Measurements from ENCODE around the gene OR10G8. TPM values are rescaled to one million over a fixed set of nuclear protein-coding genes. Genes with fewer than 3 reads are reported as not detected.

The OR10G8 gene
- total RNA-seq, 3 donors from 2014 or later, result not detected

DNA sequence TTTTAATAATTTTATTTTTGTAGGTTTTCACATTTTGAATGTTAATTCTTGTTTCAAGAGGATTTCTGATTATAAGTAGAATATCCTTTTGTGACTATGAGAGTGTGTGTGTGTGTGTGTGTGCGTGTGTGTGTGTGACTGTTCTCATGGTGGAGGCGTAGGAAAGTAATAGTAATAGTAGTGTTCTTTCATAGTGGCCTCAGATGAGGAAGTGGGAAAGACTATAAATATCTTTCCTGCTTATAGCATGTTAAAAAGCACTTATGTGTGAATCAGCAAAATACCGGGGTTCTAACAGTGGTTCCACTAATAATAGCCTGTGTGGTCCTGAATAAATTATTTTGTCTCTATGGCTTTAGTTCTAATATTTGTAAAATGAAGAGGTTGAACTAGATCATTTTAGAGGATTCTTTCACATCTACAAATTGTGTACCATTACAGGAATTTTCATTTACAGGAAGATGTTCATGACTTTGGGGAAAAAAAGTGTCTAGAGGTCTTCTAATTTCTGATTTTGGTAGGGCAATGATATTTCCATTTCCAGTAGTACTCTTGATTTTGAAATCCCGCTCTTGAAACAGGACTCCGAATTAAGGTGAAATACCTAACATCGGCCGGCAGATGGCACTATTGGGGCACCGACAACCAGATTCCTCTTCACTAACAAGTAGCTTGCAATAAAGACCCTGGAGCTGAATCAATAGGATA, 44.5 kb downstream of the OR10G8 start:
- Mint-ChIP-seq H3K36me3 (ENCODE audit: insufficient read depth) (no peaks in the 10 kb centered on the region), H3K9me3 (no peaks in the 10 kb centered on the region), H3K4me1 (ENCODE audit: low read depth) (peaks cover 12% of the 10 kb centered on the region), H3K27me3 (ENCODE audit: low read depth) (peaks cover 38% of the 10 kb centered on the region), H3K4me3 (peak overlapping the region; percentile 17)
- DNase-seq (peak; percentile 48), ATAC-seq (no peak)

DNA sequence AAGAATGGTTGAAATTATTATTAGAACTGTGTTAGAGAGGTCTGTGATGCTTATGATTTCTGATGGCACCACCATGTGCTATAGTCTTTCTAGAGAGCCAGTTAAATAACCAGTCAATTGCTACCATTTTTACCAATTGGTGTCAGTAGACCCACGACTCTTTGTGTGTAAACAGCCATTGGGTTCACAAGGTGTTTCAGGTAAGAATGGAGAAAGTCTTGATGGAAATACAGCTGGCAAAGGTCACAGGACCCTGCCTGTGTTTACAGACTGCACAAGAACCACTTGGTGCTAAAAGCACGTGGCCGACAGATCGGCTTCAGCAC, 45.0 kb downstream of the OR10G8 start:
- no peaks in the 10 kb centered on the region for H3K36me3 Mint-ChIP-seq (ENCODE audit: insufficient read depth)
- no peaks in the 10 kb centered on the region for H3K9me3 Mint-ChIP-seq
- DNase-seq (no peak), ATAC-seq (no peak)
- peaks cover 16% of the 10 kb centered on the region for H3K4me1 Mint-ChIP-seq (ENCODE audit: low read depth)
- peaks cover 38% of the 10 kb centered on the region for H3K27me3 Mint-ChIP-seq (ENCODE audit: low read depth)
- no peak overlapping the region for H3K4me3 Mint-ChIP-seq

DNA sequence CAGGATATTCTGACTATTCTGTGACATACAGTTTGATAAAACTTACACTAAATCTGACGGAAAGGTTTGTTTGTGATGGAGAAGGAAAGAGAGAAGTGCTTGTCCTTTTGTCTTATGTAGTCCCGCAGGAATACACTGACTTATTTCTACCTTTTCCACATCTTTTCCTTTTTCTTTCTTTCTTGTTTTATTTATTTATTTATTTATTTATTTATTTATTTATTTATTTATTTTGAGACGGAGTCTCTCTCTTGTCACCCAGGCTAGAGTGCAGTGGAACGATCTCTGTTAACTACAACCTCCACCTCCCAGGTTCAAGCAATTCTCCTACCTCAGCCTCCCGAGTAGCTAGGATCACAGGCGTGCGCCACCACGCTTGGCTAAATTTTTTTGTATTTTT, 45.5 kb downstream of the OR10G8 start:
- DNase-seq, result no peak
- ATAC-seq, result no peak
- Mint-ChIP-seq H3K9me3 (no peaks in the 10 kb centered on the region), H3K4me1 (ENCODE audit: low read depth) (peaks cover 17% of the 10 kb centered on the region), H3K27me3 (ENCODE audit: low read depth) (peaks cover 38% of the 10 kb centered on the region), H3K4me3 (no peak overlapping the region), H3K36me3 (ENCODE audit: insufficient read depth) (no peaks in the 10 kb centered on the region)

GRCh38 chr11:124074554-124074953, 48.0 kb downstream of the OR10G8 start:
- no peak overlapping the region for H3K4me3 Mint-ChIP-seq
- peaks cover 28% of the 10 kb centered on the region for H3K27me3 Mint-ChIP-seq (ENCODE audit: low read depth)
- DNase-seq (no peak), ATAC-seq (no peak)
- H3K9me3 Mint-ChIP-seq, result no peaks in the 10 kb centered on the region
- H3K36me3 Mint-ChIP-seq (ENCODE audit: insufficient read depth), result no peaks in the 10 kb centered on the region
- peaks cover 10% of the 10 kb centered on the region for H3K4me1 Mint-ChIP-seq (ENCODE audit: low read depth)

GRCh38 chr11:124075492-124075840, 48.9 kb downstream of the OR10G8 start:
- DNase-seq, result no peak
- H3K4me1 Mint-ChIP-seq (ENCODE audit: low read depth), result peaks cover 9% of the 10 kb centered on the region
- no peaks in the 10 kb centered on the region for H3K9me3 Mint-ChIP-seq
- ATAC-seq, result peak in 1 of 2 donors; percentile 8
- peaks cover 20% of the 10 kb centered on the region for H3K27me3 Mint-ChIP-seq (ENCODE audit: low read depth)
- H3K36me3 Mint-ChIP-seq (ENCODE audit: insufficient read depth), result no peaks in the 10 kb centered on the region
- H3K4me3 Mint-ChIP-seq, result no peak overlapping the region

- H3K4me3 Mint-ChIP-seq, result peak overlapping the region; percentile 52
- H3K36me3 Mint-ChIP-seq (ENCODE audit: insufficient read depth), result no peaks in the 10 kb centered on the region
- no peaks in the 10 kb centered on the region for H3K9me3 Mint-ChIP-seq
- ATAC-seq (peak; percentile 52 to 62), DNase-seq (no peak)
- peaks cover 7% of the 10 kb centered on the region for H3K4me1 Mint-ChIP-seq (ENCODE audit: low read depth)
- peaks cover 18% of the 10 kb centered on the region for H3K27me3 Mint-ChIP-seq (ENCODE audit: low read depth)
These were observed 49.4 kb downstream of the OR10G8 start for GRCh38 chr11:124075841-124076651.

DNA sequence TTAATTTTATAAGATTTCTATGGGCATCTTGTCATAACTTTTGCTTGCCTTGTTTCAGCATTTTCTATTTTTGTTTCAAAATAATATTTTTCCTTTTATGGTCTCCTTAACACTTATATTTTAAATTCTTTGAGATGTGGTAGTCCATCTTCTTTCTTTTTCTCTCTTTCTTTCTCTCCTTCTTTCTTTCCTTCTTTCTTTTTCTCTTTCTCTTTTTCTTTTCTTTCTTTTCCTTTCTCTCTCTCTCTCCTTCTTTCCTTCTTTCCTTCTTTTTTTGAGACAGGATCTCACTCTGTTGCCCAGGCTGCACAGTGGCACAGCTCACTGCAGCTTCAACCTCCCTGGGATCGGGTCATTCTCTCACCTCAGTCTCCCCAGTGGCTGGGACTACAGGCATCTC, 50.7 kb downstream of the OR10G8 start:
- DNase-seq (no peak), ATAC-seq (no peak)
- Mint-ChIP-seq H3K27me3 (ENCODE audit: low read depth) (peaks cover 19% of the 10 kb centered on the region), H3K36me3 (ENCODE audit: insufficient read depth) (no peaks in the 10 kb centered on the region), H3K4me3 (peak overlapping the region; percentile 24), H3K4me1 (ENCODE audit: low read depth) (peaks cover 4% of the 10 kb centered on the region), H3K9me3 (no peaks in the 10 kb centered on the region)

- peaks cover 20% of the 10 kb centered on the region for H3K27me3 Mint-ChIP-seq (ENCODE audit: low read depth)
- ATAC-seq (no peak), DNase-seq (no peak)
- H3K36me3 Mint-ChIP-seq (ENCODE audit: insufficient read depth), result no peaks in the 10 kb centered on the region
- no peak overlapping the region for H3K4me3 Mint-ChIP-seq
- H3K4me1 Mint-ChIP-seq (ENCODE audit: low read depth), result peaks cover 4% of the 10 kb centered on the region
- no peaks in the 10 kb centered on the region for H3K9me3 Mint-ChIP-seq
These were observed 52.0 kb downstream of the OR10G8 start for GRCh38 chr11:124078591-124078990.

DNA sequence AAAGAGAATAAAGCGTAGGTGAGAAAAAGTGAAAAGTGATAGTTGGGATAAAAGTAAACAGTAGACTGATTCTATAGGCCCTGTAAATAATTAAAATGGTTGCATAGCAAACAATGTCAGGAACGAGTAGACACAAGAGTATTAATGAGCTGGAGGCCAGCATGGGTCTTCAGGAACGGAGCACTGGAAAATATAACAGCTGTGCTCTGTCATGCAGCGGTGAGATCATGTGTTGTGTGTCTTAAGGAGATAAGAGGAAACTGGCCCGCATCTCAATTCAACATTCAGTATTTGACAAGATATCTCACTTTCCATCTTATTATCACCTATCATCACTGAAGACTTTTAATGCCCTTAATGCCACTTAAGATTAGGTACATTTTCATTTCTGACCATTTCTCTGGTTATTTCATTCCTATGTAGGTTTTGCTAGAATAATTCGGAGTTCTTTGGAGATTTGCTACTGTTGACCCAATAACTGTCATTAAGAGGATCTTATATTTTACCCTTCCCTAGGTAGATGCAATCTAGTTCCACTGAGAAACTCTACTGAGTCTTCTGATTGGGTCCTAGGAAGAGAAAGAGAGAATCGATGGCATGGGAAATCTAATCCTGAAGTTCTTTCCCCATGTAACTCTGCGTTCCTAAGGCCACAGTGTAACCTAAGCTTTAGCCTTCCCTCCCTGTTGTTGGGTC, 53.2 kb downstream of the OR10G8 start:
- Mint-ChIP-seq H3K4me1 (ENCODE audit: low read depth) (peaks cover 4% of the 10 kb centered on the region), H3K36me3 (ENCODE audit: insufficient read depth) (no peaks in the 10 kb centered on the region), H3K9me3 (no peaks in the 10 kb centered on the region), H3K27me3 (ENCODE audit: low read depth) (peaks cover 20% of the 10 kb centered on the region), H3K4me3 (no peak overlapping the region)
- DNase-seq, result no peak
- ATAC-seq, result no peak

Other genes with a start within 250 kb of the OR10G8 start
- gene OR6M1, start 220.4 kb upstream of the OR10G8 start, total RNA-seq, result not detected
- gene TMEM225, start 141.1 kb upstream of the OR10G8 start, total RNA-seq, result not detected
- not detected for gene OR8D4, start 124.6 kb upstream of the OR10G8 start, total RNA-seq
- gene OR4D5, start 87.2 kb upstream of the OR10G8 start, total RNA-seq, result not detected
- not detected for gene OR6T1, start 83.0 kb upstream of the OR10G8 start, total RNA-seq
- gene OR10S1, start 49.0 kb upstream of the OR10G8 start, total RNA-seq, result not detected
- gene OR10G6, start 31.6 kb upstream of the OR10G8 start, total RNA-seq, result not detected
- not detected for gene OR10G4, start 13.8 kb upstream of the OR10G8 start, total RNA-seq
- gene OR10G9, start 3.8 kb upstream of the OR10G8 start, total RNA-seq, result not detected
- gene OR10G7, start 14.5 kb downstream of the OR10G8 start, total RNA-seq, result not detected
- 1 to 10 TPM; 1.5 to 1.8 (median 1.7) TPM for gene VWA5A, start 88.7 kb downstream of the OR10G8 start, total RNA-seq
- gene OR10D3, start 156.5 kb downstream of the OR10G8 start, total RNA-seq, result not detected
- not detected for gene OR8G1, start 214.3 kb downstream of the OR10G8 start, total RNA-seq
- not detected for gene OR8G5, start 229.6 kb downstream of the OR10G8 start, total RNA-seq

All from activated T-cell treated with anti-CD3 and anti-CD28 coated beads, Interleukin-2, amount 50 U/mL, for 4 hours (primary cell).